ENCODE results near the gene MSI2.

Gene MSI2

GRCh38 chr17:57440522-57441269, 184.4 kb downstream of the MSI2 start:
- DNase-seq (ENCODE audit: low read depth in 2 of 2) = peak; percentile 37 to 46

GRCh38 chr17:57441270-57441600, 184.9 kb downstream of the MSI2 start:
- DNase-seq (ENCODE audit: low read depth in 2 of 2) = no peak

- no peak for DNase-seq (ENCODE audit: low read depth in 2 of 2)
Measured at GRCh38 chr17:57442401-57442823, 186.1 kb downstream of the MSI2 start.

GRCh38 chr17:57442914-57443571, 186.7 kb downstream of the MSI2 start:
- peak in 1 of 2 donors; percentile 39 for DNase-seq (ENCODE audit: low read depth in 2 of 2)

GRCh38 chr17:57443781-57444180, 187.5 kb downstream of the MSI2 start:
- DNase-seq (ENCODE audit: low read depth in 2 of 2) = no peak

GRCh38 chr17:57444682-57445450, 188.5 kb downstream of the MSI2 start:
- no peak for DNase-seq (ENCODE audit: low read depth in 2 of 2)

- no peak for DNase-seq (ENCODE audit: low read depth in 2 of 2)
Measured at GRCh38 chr17:57445772-57446472, 189.6 kb downstream of the MSI2 start.

- no peak for DNase-seq (ENCODE audit: low read depth in 2 of 2)
Measured at GRCh38 chr17:57447357-57447989, 191.2 kb downstream of the MSI2 start.

- DNase-seq (ENCODE audit: low read depth in 2 of 2) = no peak
Measured at GRCh38 chr17:57447990-57448758, 191.9 kb downstream of the MSI2 start.

- DNase-seq (ENCODE audit: low read depth in 2 of 2) = no peak
Measured at GRCh38 chr17:57448759-57449283, 192.5 kb downstream of the MSI2 start.

- no peak for DNase-seq (ENCODE audit: low read depth in 2 of 2)
Measured at GRCh38 chr17:57451191-57451590, 194.9 kb downstream of the MSI2 start.

- DNase-seq (ENCODE audit: low read depth in 2 of 2) = no peak
Measured at GRCh38 chr17:57451643-57452042, 195.3 kb downstream of the MSI2 start.

GRCh38 chr17:57453841-57454425, 197.6 kb downstream of the MSI2 start:
- DNase-seq (ENCODE audit: low read depth in 2 of 2) = no peak

GRCh38 chr17:57454729-57455062, 198.4 kb downstream of the MSI2 start:
- DNase-seq (ENCODE audit: low read depth in 2 of 2) = no peak

- DNase-seq (ENCODE audit: low read depth in 2 of 2) = no peak
Measured at GRCh38 chr17:57455063-57455914, 199.0 kb downstream of the MSI2 start.

GRCh38 chr17:57456622-57457021, 200.3 kb downstream of the MSI2 start:
- DNase-seq (ENCODE audit: low read depth in 2 of 2) = no peak

GRCh38 chr17:57457188-57457587, 200.9 kb downstream of the MSI2 start:
- no peak for DNase-seq (ENCODE audit: low read depth in 2 of 2)

GRCh38 chr17:57458718-57459285, 202.5 kb downstream of the MSI2 start:
- DNase-seq (ENCODE audit: low read depth in 2 of 2) = no peak

- DNase-seq (ENCODE audit: low read depth in 2 of 2) = no peak
Measured at GRCh38 chr17:57459286-57459915, 203.1 kb downstream of the MSI2 start.

Data from stimulated activated CD4-positive, alpha-beta T cell treated with anti-CD3 and anti-CD28 coated beads, Interleukin-1b, Interleukin-23, amount 100 ng/mL, for 1 hour (primary cell).